Measurements from ENCODE around the gene SCN3A. TPM values are rescaled to one million over a fixed set of nuclear protein-coding genes. Genes with fewer than 3 reads are reported as not detected.

SCN3A gene
- total RNA-seq, 1 experiment from 2014 or later, result not detected

- Histone ChIP-seq H3K27me3 (replicated peaks; ENCODE audit: control insufficient read depth, insufficient read depth, low read length) (no peaks in the 10 kb centered on the region), H3K9me3 (no peaks in the 10 kb centered on the region), H3K4me1 (no peaks in the 10 kb centered on the region), H3K4me3 (ENCODE audit: low read depth, low read length) (no peak overlapping the region), H3K36me3 (ENCODE audit: control insufficient read depth, insufficient read depth, low read length) (no peaks in the 10 kb centered on the region)
- Mint-ChIP-seq H3K27me3 (ENCODE audit: insufficient read depth, unreplicated experiment) (peaks cover 4% of the 10 kb centered on the region), H3K9me3 (ENCODE audit: unreplicated experiment) (no peaks in the 10 kb centered on the region), H3K27ac (ENCODE audit: unreplicated experiment) (no peak overlapping the region), H3K4me3 (ENCODE audit: unreplicated experiment) (no peak overlapping the region), H3K4me1 (ENCODE audit: low read depth, unreplicated experiment) (no peaks in the 10 kb centered on the region), H3K36me3 (ENCODE audit: insufficient read depth, unreplicated experiment) (no peaks in the 10 kb centered on the region)
- intact Hi-C loops (cut with micrococcal nuclease; ENCODE audit: unreplicated experiment), result no loop called here
- CTCF ChIA-PET, result no interaction called here
- no TSS peak for BruUV-seq (replicated peaks)
- POLR2A ChIA-PET, result no interaction called here
- no peak for TF ChIP-seq CTCF (IDR thresholded peaks at IDR 0.05; ENCODE audit: insufficient read depth in 1 of 2, low read depth in 1 of 2, low read length in 1 of 2, severe bottlenecking in 1 of 2, unreplicated experiment in 1 of 2)
- no peak for DNase-seq
Measured at GRCh38 chr2:165248238-165248637, 44.4 kb upstream of the SCN3A start.

DNA sequence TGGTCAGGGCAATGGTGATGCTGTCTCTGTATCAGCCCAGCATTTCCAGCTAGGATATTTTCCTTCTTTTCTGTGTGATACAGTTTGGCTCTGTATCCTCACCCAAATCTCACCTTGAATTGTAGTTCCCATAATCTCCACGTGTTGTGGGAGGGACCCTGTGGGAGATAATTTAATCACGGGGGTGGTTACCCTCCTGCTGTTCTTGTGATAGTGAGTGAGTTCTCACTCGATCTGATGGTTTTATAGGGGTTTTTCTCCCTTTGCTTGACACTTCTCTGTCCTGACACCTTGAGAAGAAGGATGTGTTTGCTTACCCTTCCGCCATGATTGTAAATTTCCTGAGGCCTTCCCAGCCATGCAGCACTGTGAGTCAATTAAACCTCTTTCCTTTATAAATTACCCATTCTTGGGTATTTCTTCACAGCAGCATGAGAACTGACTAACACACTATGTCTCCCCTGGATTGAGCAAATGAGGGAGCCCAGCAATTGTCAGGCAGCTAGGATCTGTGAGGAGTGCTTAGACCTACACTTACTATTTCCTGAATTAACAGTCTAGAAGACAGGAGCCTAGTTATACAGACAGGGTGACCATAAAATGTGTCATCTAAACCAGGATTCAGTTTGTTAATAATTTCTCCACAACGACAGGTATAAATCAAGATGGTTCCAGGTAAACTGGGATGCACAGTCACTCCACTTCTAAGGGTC is 41.4 kb upstream of the SCN3A start:
- no peak overlapping the region for H3K27ac Mint-ChIP-seq (ENCODE audit: unreplicated experiment)
- Histone ChIP-seq H3K9me3 (no peaks in the 10 kb centered on the region), H3K27me3 (replicated peaks; ENCODE audit: control insufficient read depth, insufficient read depth, low read length) (no peaks in the 10 kb centered on the region), H3K4me3 (ENCODE audit: low read depth, low read length) (no peak overlapping the region), H3K36me3 (ENCODE audit: control insufficient read depth, insufficient read depth, low read length) (no peaks in the 10 kb centered on the region), H3K4me1 (no peaks in the 10 kb centered on the region)
- H3K4me3 Mint-ChIP-seq (ENCODE audit: unreplicated experiment), result no peak overlapping the region
- ChIA-PET CTCF (no interaction called here), POLR2A (no interaction called here)
- no peak for DNase-seq
- no peaks in the 10 kb centered on the region for H3K9me3 Mint-ChIP-seq (ENCODE audit: unreplicated experiment)
- intact Hi-C loops (cut with micrococcal nuclease; ENCODE audit: unreplicated experiment), result no loop called here
- H3K36me3 Mint-ChIP-seq (ENCODE audit: insufficient read depth, unreplicated experiment), result no peaks in the 10 kb centered on the region
- no TSS peak for BruUV-seq (replicated peaks)
- TF ChIP-seq CTCF (IDR thresholded peaks at IDR 0.05; ENCODE audit: insufficient read depth in 1 of 2, low read depth in 1 of 2, low read length in 1 of 2, severe bottlenecking in 1 of 2, unreplicated experiment in 1 of 2), result no peak
- H3K4me1 Mint-ChIP-seq (ENCODE audit: low read depth, unreplicated experiment), result no peaks in the 10 kb centered on the region
- H3K27me3 Mint-ChIP-seq (ENCODE audit: insufficient read depth, unreplicated experiment), result peaks cover 8% of the 10 kb centered on the region

DNA sequence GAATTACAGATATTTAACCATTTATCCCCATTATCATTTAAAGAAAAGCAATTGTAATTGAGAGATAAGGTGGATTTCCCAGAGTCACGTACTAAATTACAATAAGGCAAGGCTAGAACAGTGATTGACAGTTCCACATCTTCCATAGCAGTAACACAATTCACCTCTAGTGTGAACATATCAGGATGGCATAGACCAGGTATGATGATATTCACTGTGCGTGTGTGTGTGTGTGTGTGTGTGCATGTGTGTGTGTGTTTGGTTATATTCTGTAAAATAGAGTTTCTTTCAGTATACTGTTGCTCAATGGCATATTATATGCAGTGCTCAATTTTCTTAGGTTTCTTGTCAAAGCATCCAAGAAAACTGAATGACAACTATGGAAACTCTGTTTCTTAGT is 37.1 kb upstream of the SCN3A start:
- H3K9me3 ChIP-seq, result no peaks in the 10 kb centered on the region
- Mint-ChIP-seq H3K4me1 (ENCODE audit: low read depth, unreplicated experiment) (no peaks in the 10 kb centered on the region), H3K4me3 (ENCODE audit: unreplicated experiment) (no peak overlapping the region)

More for the DNA sequence above, 37.1 kb upstream of the SCN3A start:
- no peaks in the 10 kb centered on the region for H3K27me3 ChIP-seq (replicated peaks; ENCODE audit: control insufficient read depth, insufficient read depth, low read length)
- intact Hi-C loops (cut with micrococcal nuclease; ENCODE audit: unreplicated experiment), result no loop called here
- no TSS peak for BruUV-seq (replicated peaks)
- H3K36me3 ChIP-seq (ENCODE audit: control insufficient read depth, insufficient read depth, low read length), result no peaks in the 10 kb centered on the region
- POLR2A ChIA-PET, result no interaction called here
- Mint-ChIP-seq H3K27ac (ENCODE audit: unreplicated experiment) (no peak overlapping the region), H3K9me3 (ENCODE audit: unreplicated experiment) (no peaks in the 10 kb centered on the region), H3K36me3 (ENCODE audit: insufficient read depth, unreplicated experiment) (no peaks in the 10 kb centered on the region), H3K27me3 (ENCODE audit: insufficient read depth, unreplicated experiment) (peaks cover 5% of the 10 kb centered on the region)
- DNase-seq, result no peak
- TF ChIP-seq CTCF (IDR thresholded peaks at IDR 0.05; ENCODE audit: insufficient read depth in 1 of 2, low read depth in 1 of 2, low read length in 1 of 2, severe bottlenecking in 1 of 2, unreplicated experiment in 1 of 2), result no peak
- H3K4me3 ChIP-seq (ENCODE audit: low read depth, low read length), result no peak overlapping the region
- no peaks in the 10 kb centered on the region for H3K4me1 ChIP-seq
- CTCF ChIA-PET, result no interaction called here
